ENCODE measurements around the gene NR6A1. TPM values are rescaled to one million over a fixed set of nuclear protein-coding genes. Genes with fewer than 3 reads are reported as not detected.
"Not testable (repeated sequence)": the region's sequence is repeated elsewhere in the genome, so short reads cannot be mapped to it uniquely, and the experiment has no call there.

Gene NR6A1
- total RNA-seq, 1 donor, result 1.2 TPM

GRCh38 chr9:124622882-124623281 lies 148.2 kb downstream of the NR6A1 start:
- no peak for DNase-seq (ENCODE audit: low read depth)
- H3K4me3 ChIP-seq (ENCODE audit: low read depth, low read length), result no peak overlapping the region
- TF ChIP-seq CTCF (IDR thresholded peaks at IDR 0.05; ENCODE audit: insufficient read depth, low read length), result no peak

- DNase-seq (ENCODE audit: low read depth), result peak; percentile 71
- no peak for TF ChIP-seq CTCF (IDR thresholded peaks at IDR 0.05; ENCODE audit: insufficient read depth, low read length)
- no peak overlapping the region for H3K4me3 ChIP-seq (ENCODE audit: low read depth, low read length)
These were observed 149.5 kb downstream of the NR6A1 start for GRCh38 chr9:124621371-124622328.

GRCh38 chr9:124618476-124618875 lies 152.6 kb downstream of the NR6A1 start:
- H3K4me3 ChIP-seq (ENCODE audit: low read depth, low read length), result no peak overlapping the region
- TF ChIP-seq CTCF (IDR thresholded peaks at IDR 0.05; ENCODE audit: insufficient read depth, low read length), result no peak
- no peak for DNase-seq (ENCODE audit: low read depth)

GRCh38 chr9:124617477-124618141 lies 153.5 kb downstream of the NR6A1 start:
- peak; percentile 84 for DNase-seq (ENCODE audit: low read depth)
- TF ChIP-seq CTCF (IDR thresholded peaks at IDR 0.05; ENCODE audit: insufficient read depth, low read length), result peak; percentile 91
- H3K4me3 ChIP-seq (ENCODE audit: low read depth, low read length), result no peak overlapping the region

GRCh38 chr9:124616961-124617360 lies 154.2 kb downstream of the NR6A1 start:
- TF ChIP-seq CTCF (IDR thresholded peaks at IDR 0.05; ENCODE audit: insufficient read depth, low read length), result no peak
- H3K4me3 ChIP-seq (ENCODE audit: low read depth, low read length), result no peak overlapping the region
- DNase-seq (ENCODE audit: low read depth), result no peak

- DNase-seq (ENCODE audit: low read depth); H3K4me3 ChIP-seq (ENCODE audit: low read depth, low read length): not testable (repeated sequence)
These were observed 155.3 kb downstream of the NR6A1 start for GRCh38 chr9:124615840-124616239.

- TF ChIP-seq CTCF (IDR thresholded peaks at IDR 0.05; ENCODE audit: insufficient read depth, low read length), result no peak
- no peak overlapping the region for H3K4me3 ChIP-seq (ENCODE audit: low read depth, low read length)
- no peak for DNase-seq (ENCODE audit: low read depth)
These were observed 155.9 kb downstream of the NR6A1 start for GRCh38 chr9:124615100-124615742.

Measured in fibroblast of the aortic adventitia (primary cell).